Ishikawa (cell line): Measurements from ENCODE around the gene SEC24D.

Source experiments
- CEBPB ChIP-seq: IDR thresholded peaks from 2 replicates; pipeline ENCODE4 v1.6.1; 2012
- CREB1 ChIP-seq: IDR thresholded peaks from 2 replicates; pipeline ENCODE4 v1.6.1; 2012; ENCODE audit warnings: low read depth
- EGR1 ChIP-seq: IDR thresholded peaks from 2 replicates; pipeline ENCODE4 v1.6.1; 2012
- EP300 ChIP-seq: IDR thresholded peaks from 2 replicates; pipeline ENCODE4 v1.6.1; 2012; ENCODE audit warnings: borderline replicate concordance
- FOXM1 ChIP-seq: IDR thresholded peaks from 2 replicates; pipeline ENCODE4 v1.6.1; 2012; ENCODE audit warnings: low read depth, borderline replicate concordance
- NFIC ChIP-seq: IDR thresholded peaks from 2 replicates; pipeline ENCODE4 v1.6.1; 2012
- RAD21 ChIP-seq: IDR thresholded peaks from 2 replicates; pipeline ENCODE4 v1.6.1; 2012; ENCODE audit warnings: low read depth
- TAF1 ChIP-seq: IDR thresholded peaks from 2 replicates; pipeline ENCODE4 v1.6.1; 2012; ENCODE audit warnings: low read depth, mild to moderate bottlenecking
- TCF12 ChIP-seq: IDR thresholded peaks from 2 replicates; pipeline ENCODE4 v1.6.1; 2012; ENCODE audit warnings: low read depth
- TEAD4 ChIP-seq: IDR thresholded peaks from 2 replicates; pipeline ENCODE4 v1.6.1; 2012
- YY1 ChIP-seq: IDR thresholded peaks from 2 replicates; pipeline ENCODE4 v1.6.1; 2012; ENCODE audit warnings: low read depth
- ZBTB7A ChIP-seq: IDR thresholded peaks from 2 replicates; pipeline ENCODE4 v1.6.1; 2012; ENCODE audit warnings: low read depth
- TF ChIP-seq, protein P1 (sequence below): IDR thresholded peaks from 2 replicates; pipeline ENCODE4 v1.6.1; 2012
- TF ChIP-seq, protein P2 (sequence below): IDR thresholded peaks from 2 replicates; pipeline ENCODE4 v1.6.1; 2012
- TF ChIP-seq, protein P3 (sequence below): IDR thresholded peaks from 2 replicates; pipeline ENCODE4 v1.6.1; 2012; ENCODE audit warnings: low read depth, mild to moderate bottlenecking

SEC24D gene

DNA sequence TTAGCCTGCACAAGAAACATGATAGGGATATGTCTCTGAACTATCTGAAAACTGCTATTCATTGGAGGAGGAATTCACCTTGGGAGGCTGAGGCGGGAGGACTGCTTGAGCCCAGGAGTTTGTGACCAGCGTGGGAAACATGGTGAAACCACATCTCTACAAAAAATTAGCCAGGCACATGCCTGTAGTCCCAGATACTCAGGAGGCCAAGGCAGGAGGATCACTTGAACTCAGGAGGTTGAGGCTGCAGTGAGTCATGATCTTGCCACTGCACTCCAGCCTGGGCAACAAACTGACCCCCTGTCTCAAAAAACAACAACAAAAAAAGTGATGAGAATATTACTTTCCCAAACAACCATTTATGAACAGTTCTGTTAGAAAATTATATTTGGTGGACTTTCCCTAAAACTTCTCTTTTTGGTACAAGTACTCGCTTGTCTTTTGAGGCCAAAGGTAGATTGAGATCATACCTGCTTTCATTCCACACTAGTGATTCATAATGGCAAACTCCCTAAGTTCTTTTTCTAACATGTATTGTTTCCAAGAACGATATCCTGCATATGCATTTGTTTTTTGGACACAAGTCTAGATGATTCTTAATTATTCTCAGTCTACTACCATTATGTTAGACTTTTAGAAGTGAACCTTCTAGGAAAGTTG is 117.3 kb downstream of the SEC24D start:
- TF ChIP-seq, protein P1, sequence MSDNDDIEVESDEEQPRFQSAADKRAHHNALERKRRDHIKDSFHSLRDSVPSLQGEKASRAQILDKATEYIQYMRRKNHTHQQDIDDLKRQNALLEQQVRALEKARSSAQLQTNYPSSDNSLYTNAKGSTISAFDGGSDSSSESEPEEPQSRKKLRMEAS = no peak
- TF ChIP-seq EGR1 (no peak), RAD21 (no peak), TEAD4 (no peak), TCF12 (no peak), FOXM1 (no peak), CREB1 (no peak), TAF1 (no peak), EP300 (no peak), NFIC (no peak), ZBTB7A (no peak), YY1 (no peak), CEBPB (no peak)
- TF ChIP-seq, protein P2, sequence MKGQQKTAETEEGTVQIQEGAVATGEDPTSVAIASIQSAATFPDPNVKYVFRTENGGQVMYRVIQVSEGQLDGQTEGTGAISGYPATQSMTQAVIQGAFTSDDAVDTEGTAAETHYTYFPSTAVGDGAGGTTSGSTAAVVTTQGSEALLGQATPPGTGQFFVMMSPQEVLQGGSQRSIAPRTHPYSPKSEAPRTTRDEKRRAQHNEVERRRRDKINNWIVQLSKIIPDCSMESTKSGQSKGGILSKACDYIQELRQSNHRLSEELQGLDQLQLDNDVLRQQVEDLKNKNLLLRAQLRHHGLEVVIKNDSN = no peak
- TF ChIP-seq, protein P3, sequence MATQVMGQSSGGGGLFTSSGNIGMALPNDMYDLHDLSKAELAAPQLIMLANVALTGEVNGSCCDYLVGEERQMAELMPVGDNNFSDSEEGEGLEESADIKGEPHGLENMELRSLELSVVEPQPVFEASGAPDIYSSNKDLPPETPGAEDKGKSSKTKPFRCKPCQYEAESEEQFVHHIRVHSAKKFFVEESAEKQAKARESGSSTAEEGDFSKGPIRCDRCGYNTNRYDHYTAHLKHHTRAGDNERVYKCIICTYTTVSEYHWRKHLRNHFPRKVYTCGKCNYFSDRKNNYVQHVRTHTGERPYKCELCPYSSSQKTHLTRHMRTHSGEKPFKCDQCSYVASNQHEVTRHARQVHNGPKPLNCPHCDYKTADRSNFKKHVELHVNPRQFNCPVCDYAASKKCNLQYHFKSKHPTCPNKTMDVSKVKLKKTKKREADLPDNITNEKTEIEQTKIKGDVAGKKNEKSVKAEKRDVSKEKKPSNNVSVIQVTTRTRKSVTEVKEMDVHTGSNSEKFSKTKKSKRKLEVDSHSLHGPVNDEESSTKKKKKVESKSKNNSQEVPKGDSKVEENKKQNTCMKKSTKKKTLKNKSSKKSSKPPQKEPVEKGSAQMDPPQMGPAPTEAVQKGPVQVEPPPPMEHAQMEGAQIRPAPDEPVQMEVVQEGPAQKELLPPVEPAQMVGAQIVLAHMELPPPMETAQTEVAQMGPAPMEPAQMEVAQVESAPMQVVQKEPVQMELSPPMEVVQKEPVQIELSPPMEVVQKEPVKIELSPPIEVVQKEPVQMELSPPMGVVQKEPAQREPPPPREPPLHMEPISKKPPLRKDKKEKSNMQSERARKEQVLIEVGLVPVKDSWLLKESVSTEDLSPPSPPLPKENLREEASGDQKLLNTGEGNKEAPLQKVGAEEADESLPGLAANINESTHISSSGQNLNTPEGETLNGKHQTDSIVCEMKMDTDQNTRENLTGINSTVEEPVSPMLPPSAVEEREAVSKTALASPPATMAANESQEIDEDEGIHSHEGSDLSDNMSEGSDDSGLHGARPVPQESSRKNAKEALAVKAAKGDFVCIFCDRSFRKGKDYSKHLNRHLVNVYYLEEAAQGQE = no peak

DNA sequence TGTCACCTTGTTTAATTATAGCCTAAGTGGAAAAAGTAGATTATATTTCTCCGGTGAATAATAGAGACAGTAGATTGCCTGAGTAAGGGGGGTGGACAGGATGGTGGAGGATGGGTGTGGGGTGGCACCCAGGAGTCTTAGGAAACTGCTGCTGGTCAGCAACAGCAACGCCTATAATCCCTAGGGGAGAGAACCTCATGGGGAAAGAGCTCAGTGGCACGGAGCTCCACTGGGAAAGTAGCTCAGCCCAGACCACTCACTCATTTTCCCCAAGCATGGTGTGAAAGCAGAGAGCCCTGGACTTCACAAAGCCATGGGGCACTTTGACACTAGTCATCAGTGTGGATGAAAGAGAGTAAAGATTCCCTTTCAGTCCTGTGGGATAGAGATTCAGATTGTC is 119.6 kb downstream of the SEC24D start:
- no peak for TF ChIP-seq YY1
- TF ChIP-seq TEAD4 = no peak
- TF ChIP-seq FOXM1 = no peak
- no peak for TF ChIP-seq TCF12
- TF ChIP-seq CEBPB = no peak
- TF ChIP-seq NFIC = no peak
- TF ChIP-seq, protein P2 = no peak
- TF ChIP-seq, protein P1 = no peak

DNA sequence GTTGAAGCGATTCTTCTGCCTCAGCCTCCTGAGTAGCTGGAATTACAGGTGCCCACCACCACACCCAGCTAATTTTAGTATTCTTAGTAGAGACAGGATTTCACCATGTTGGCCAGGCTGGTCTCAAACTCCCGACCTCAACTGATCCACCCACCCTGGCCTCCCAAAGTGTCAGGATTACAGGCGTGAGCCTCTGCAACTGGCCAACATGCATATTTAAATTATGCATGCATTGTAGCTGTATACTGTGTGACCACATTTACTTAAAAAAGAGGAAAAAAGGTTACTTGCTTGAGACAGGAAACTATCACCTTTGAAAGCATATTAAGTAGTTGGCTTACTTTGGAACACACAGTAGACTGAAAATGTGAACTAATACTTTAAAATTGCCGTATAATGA is 121.2 kb downstream of the SEC24D start:
- TF ChIP-seq, protein P1 = no peak
- no peak for TF ChIP-seq CEBPB
- no peak for TF ChIP-seq TEAD4
- no peak for TF ChIP-seq TAF1
- no peak for TF ChIP-seq CREB1
- no peak for TF ChIP-seq NFIC
- no peak for TF ChIP-seq EP300
- no peak for TF ChIP-seq YY1
- TF ChIP-seq ZBTB7A = no peak
- TF ChIP-seq, protein P3 = no peak
- TF ChIP-seq, protein P2 = no peak
- no peak for TF ChIP-seq TCF12

DNA sequence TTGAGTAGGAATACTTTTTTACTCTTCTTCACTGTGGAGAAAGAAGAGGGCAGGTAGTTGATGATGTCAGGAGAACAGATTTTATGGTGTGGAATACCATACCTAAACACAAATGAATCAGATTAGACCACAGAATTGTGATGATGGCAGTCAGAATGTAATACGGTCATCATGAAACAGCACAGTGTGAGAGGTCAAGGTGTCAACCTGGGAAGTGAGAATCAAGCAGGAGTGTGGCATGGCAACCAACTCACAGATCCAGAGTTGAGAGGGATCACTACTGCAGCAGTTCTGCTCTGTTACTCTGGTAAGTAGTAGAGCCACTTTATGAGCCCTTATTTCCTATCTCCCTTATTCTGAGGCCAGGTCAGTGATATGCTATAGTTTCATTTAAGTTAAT is 123.1 kb downstream of the SEC24D start:
- no peak for TF ChIP-seq CEBPB
- no peak for TF ChIP-seq FOXM1
- no peak for TF ChIP-seq EGR1
- TF ChIP-seq EP300 = no peak
- no peak for TF ChIP-seq ZBTB7A
- no peak for TF ChIP-seq CREB1
- TF ChIP-seq, protein P3 = no peak
- TF ChIP-seq TCF12 = no peak
- TF ChIP-seq NFIC = no peak
- TF ChIP-seq TEAD4 = no peak
